Activated CD4-positive, alpha-beta T cell treated with anti-CD3 and anti-CD28 coated beads, Interleukin-2, amount 50 U/mL, for 24 hours (primary cell): ENCODE measurements around the gene KMT2E.

Experiments
- DNase-seq, 2 donors: peaks; one replicate each; pipeline ENCODE4 v3.0.0-alpha.2; 2020; ENCODE audit warnings: low read depth in 1 of 2, low spot score in 1 of 2

KMT2E gene

GRCh38 chr7:105130048-105130447 is 116.0 kb downstream of the KMT2E start:
- no peak for DNase-seq

- DNase-seq = no peak
These were observed 116.6 kb downstream of the KMT2E start for GRCh38 chr7:105130580-105130979.

DNA sequence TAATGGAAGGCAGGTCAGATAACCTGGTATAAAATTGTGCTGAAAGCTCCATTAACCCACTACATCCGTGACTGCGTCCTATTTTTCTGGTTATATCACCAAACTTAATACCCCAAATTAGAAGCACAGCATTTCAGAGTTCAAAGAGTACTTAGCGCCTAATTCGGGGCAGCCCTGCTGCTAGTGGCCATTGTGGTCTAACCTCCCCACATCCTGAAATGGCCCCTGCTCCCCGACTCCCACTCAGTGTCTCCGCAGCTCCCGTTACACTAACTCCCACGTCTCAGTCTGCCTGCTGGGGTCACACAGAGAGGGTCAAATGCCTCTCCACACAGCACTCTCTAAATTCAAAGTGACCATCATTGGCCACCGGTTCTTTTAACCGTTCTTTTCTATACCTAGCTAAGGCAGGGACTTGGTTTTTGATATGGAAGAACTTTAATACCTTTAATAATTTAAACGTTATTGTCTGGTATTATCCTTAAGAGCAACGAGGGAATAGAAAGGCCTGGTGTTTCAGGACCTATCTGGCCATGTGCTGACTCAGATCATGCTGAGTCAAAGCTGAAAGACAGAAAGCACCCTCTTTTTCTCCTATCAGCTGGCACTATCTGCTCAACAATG is 117.1 kb downstream of the KMT2E start:
- no peak for DNase-seq

DNA sequence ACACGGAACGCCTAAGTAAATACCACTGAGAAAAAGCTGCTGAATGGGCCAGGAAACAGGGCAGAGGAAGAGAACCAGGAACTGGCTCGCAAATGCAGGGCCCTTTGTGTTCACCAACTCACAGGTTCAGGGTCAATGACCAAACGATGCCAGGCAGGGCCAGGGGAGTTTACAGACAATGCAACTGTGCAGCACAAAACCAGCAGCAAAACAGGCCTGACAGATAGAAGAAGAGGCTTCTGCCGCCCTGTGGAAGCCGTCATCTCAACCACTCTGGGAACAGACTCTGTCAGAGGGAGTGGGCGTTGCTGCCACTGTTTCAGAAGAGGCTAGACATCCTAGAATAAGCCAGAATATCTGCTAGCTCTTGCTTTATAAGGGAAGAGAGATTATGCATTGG is 117.9 kb downstream of the KMT2E start:
- DNase-seq = no peak

GRCh38 chr7:105132335-105132734 is 118.3 kb downstream of the KMT2E start:
- DNase-seq = no peak

- no peak for DNase-seq
These were observed 118.8 kb downstream of the KMT2E start for GRCh38 chr7:105132835-105133234.

GRCh38 chr7:105133358-105133757 is 119.4 kb downstream of the KMT2E start:
- DNase-seq = no peak

DNA sequence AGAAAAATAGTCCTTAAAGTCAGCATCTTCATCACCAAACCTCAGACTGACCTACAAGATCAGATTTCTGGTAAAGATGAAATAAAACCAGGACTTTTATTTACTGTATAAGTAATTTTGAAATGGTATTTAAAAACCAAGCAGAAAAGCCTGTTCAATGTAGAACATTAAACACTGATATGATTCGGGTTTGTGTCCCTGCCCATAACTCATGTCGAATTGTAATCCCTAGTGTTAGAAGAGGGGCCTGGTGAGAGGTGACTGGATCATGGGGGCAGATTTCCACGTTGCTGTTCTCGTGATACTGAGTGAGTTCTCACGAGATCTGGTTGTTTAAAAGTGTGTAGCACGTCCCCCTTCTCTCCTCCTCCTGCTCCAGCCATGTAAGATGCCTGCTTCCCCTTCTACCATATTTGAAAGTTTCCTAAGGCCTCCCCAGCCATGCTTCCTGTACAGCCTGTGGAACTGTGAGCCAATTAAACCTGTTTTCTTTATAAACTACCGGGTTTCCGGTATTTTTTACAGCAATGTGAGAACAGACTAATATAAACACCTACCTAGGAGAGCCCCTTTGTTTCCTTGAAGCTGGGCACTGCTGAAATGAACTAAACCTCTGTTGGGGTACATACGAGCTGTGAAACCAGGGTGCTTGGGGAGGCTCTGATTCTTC is 120.1 kb downstream of the KMT2E start:
- DNase-seq = no peak

DNA sequence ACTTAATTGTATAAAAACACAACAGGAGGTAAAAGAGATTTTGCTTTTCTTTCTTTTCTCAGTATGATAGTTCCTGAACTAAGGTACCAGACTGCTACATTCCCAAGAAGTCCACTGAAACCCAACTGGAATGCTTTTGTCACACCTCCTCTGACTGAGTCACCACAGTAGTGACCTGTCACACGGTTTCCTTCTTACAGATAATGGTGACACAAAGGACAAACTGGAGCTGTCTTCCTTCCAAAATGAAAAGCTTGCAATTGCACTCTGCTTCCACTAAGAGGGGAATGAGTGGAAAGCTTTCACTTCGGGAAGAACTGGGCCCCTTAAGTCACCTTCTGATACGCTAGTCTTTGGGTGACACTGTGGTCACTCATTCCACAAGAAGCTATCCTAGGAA is 122.2 kb downstream of the KMT2E start:
- DNase-seq = no peak

DNA sequence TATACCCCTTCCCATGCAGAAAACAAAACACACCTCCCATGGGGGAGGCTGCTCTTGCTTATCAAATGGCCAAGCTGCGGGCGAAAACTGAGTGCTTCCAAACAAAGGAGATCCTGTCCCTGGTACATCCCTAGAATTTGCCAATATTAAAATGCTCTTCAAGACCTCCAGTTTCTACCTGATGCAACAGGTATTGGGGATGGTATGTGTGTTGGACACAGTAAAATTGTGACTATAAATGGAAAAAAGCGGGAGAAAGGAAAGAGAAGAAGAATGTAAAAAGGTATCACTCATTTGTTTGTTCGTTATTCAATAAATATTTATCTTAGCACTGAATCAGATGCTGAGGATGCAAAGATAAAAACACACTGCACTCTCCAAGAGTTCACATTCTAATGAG is 123.9 kb downstream of the KMT2E start:
- no peak for DNase-seq

DNA sequence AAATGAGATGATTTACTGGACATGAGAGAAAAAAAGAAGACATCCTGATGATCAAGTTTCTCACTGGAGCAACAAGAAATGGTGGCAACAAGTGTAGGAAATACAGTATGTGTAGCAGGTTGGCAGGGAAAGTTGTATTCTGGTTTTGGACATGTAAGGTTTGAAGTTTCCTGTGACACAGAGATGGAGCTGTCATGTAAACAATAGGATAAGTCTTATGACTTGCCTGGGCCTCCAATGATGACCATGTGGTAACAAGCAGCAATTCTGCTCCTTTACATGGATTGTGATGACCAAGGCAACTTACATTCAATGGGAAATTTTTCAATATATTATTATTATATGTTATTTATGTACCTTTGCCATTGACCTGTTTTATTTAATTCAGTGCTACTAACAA is 125.4 kb downstream of the KMT2E start:
- DNase-seq = no peak

DNA sequence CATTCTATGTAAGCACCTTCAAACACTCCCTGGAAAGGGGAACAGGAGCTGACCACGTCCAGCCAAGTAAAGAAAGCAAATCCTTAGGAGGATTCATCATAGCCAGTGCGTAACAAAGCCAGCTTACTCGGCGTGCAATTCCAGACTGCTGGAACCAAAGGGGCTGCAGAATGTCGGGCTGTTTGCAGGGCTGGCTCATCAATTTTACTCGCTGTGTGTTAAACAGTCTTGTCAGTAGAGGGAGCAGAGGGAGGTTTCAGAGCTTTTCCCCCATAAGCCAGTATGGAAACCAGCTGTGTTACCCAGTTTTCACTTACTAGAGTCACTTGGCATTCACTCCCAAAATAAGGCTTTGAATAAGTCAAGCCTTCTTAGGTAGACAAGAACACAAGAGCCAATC is 127.1 kb downstream of the KMT2E start:
- DNase-seq = no peak

DNA sequence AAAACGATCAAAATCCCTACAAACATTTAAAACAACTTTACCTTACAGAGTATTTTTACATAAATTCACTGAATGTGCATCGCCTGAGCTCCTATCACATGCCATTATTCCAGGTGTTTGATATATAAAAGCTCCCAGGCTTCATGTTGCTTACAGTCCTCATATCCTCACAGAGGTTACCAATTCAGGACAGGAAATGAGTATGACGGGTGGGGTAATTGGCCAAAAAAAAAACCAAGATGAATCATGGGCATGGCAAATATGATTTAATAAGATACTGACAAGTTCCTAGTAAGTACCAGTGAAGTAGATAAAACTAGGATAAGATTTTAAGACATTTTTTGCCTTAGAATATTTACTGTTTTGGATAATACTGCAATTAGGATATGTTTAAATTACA is 135.8 kb downstream of the KMT2E start:
- DNase-seq = no peak

GRCh38 chr7:105151152-105151551 is 137.1 kb downstream of the KMT2E start:
- no peak for DNase-seq

- DNase-seq = no peak
These were observed 139.5 kb downstream of the KMT2E start for GRCh38 chr7:105153531-105153930.

DNA sequence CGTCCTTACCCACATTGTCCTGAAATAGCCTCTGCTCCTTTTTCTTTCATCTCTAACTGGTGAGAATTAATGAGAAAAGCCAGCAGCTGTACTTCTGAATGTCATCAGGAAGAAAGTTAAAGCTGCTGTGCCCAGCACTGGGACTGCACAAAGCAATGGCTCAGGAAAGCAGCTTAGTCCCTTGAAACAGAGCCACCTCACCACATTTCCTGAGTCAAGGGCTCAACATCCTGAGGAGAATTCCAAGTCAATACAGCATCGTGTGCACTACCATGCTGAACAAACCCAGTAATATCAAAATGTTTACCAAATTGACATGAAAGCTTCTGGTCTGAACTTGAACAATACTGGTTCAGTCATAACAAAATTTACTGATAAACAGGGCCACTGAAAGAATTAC is 140.1 kb downstream of the KMT2E start:
- no peak for DNase-seq

GRCh38 chr7:105156731-105157130 is 142.7 kb downstream of the KMT2E start:
- DNase-seq = no peak

- no peak for DNase-seq
These were observed 143.3 kb downstream of the KMT2E start for GRCh38 chr7:105157278-105157677.

GRCh38 chr7:105161366-105161765 is 147.4 kb downstream of the KMT2E start:
- DNase-seq = no peak
